Stimulated activated CD8-positive, alpha-beta memory T cell treated with anti-CD3 and anti-CD28 coated beads, Interleukin-7, amount 100 ng/mL, for 4 hours (primary cell): Measurements from ENCODE around the gene BCR.
"Not testable (repeated sequence)": the region's sequence is repeated elsewhere in the genome, so short reads cannot be mapped to it uniquely, and the experiment has no call there.

Experiments used
- DNase-seq, 2 donors: peaks; one replicate each; pipeline ENCODE4 v3.0.0-alpha.2; 2020; ENCODE audit warnings: low read depth in 2 of 2

Gene BCR

GRCh38 chr22:23180301-23180892, at the start of gene BCR:
Gene BCR, plus strand, starts transcription at chr22:23180509. Its CDS starts 452 bp downstream, at chr22:23180961.
- peak in 1 of 2 donors; percentile 61 for DNase-seq

GRCh38 chr22:23130697-23131096, 49.6 kb upstream of the BCR start:
- no peak for DNase-seq

- DNase-seq, result no peak
Observed at GRCh38 chr22:23131931-23132330, 48.4 kb upstream of the BCR start.

DNA sequence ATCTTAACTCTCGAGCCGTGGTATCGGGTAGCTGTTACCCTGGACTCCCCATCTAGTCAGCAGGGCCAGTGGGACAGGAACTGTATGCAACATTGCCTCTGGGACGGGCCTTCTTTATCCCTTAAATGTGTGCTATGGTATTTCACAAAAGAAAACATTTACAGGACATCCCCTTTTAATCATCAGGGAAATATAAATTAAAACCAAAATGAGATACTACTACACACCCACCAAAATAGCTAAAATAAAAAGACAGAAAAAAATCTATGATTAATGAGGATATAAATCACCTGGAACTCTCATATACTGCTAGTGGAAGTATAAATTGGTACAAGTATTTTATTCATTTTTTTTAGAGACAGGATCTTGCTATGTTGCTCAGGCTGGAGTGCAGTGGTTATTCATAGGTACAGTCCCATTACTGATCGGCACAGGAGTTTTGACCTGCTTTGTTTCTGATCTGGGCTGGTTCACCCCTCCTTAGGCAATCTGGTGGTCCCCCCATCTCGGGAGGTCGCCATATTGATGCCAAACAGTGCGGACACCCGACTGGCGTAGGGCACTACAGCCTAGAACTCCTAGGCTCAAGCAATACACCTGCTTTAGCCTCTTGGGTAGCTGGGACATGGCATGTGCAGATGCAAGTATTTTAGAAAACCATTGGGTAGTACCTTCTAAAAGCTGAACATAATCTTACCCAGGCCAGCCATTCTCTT, 47.8 kb upstream of the BCR start:
- DNase-seq, result no peak

DNA sequence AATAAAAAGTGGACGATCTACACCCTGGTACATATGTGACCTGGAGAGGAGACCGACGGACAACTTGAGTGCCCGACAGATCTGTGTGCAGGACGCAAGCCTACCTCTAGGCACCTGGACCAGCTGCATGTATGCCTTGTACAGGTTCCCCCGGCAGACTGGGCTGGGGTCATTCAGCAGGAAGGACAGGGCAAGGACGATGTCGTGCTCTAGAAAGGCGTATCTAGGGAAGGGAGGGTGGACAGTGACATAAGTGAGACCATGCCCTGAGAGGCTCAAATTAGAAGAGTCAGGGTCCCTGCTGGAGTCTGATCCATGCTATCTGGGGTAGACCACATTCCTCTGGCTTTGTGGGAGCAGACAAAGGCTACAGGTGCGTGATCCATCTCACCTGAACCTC, 46.4 kb upstream of the BCR start:
- no peak for DNase-seq

DNA sequence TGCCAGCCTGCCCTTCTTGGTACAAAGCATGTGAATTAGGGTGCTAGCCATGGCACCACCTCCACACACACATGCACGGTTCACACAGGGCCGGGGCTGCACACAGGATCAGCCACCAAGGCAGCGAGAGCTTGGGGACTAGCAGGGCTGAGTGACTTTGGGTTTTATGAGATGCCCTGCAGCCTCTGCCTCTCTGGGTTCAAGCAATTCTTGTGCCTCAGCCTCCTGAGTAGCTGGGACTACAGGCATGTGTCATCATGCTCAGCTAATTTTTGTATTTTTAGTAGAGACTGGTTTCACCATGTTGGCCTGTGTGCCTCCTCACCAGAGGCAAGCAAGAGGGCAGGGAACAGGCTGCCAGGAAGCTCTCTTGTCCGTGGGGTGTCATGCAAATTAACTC, 43.3 kb upstream of the BCR start:
- DNase-seq, result not testable (repeated sequence)

DNA sequence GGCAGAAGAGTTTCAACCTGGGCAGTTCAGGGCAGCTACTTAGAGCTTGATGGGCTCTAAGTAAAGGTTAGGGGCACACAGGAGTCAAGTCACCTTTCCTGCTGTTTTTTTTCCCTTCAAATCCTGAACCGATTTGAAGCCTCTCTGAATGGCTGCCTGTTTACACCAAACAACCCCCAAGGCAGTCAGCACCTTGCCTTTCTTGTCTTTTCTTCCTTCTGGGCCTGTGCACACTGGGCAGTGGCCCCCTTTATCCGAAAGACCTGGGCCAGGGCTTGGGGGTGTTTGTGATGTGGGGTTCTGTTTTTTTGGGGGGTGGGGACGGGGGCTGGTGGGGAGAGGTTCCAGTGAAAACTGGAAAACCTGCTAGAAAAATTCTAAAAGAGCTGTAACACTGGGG, 42.8 kb upstream of the BCR start:
- no peak for DNase-seq

GRCh38 chr22:23137905-23138561, 42.3 kb upstream of the BCR start:
- peak; percentile 22 to 36 for DNase-seq

- no peak for DNase-seq
Observed at GRCh38 chr22:23138584-23139435, 41.5 kb upstream of the BCR start.

- DNase-seq, result no peak
Observed at GRCh38 chr22:23140385-23140784, 39.9 kb upstream of the BCR start.

GRCh38 chr22:23142546-23143105, 37.7 kb upstream of the BCR start:
- DNase-seq, result no peak

DNA sequence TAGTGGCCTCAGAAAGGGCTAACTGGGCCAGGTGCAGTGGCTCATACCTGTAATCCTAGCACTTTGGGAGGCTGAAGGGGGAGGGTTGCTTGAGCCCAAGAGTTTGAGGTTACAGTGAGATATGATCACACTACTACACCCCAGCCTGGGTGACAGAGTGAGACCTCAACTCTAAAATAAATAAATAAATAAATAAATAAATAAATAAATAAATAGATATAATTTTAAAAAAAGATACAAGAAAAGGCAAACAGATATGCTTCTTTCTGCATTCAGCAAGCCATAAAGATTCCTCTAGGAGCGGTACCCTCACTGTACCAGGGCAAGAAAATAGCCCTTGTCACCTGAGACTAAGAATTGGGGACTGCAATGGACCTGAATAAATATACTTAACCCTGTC, 37.2 kb upstream of the BCR start:
- DNase-seq, result no peak

DNA sequence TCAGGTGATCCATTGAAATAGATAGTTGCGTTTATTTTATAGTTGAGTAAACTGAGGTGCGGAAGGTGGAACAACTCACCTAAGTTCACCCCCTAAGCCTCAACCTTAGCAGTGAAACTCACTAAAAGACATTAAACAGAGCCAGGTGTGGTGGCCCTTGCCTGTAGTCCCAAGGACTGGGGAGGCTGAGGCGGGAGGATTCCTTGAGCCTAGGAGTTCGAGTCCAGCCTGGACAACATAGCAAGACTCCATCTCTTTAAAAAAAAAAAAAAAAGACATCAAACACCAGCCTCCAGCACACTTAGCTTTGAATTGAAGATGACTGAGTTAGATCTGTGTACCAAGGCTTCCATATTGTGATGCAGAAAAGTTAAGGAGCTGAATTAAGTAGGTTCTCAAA, 35.9 kb upstream of the BCR start:
- no peak for DNase-seq

DNA sequence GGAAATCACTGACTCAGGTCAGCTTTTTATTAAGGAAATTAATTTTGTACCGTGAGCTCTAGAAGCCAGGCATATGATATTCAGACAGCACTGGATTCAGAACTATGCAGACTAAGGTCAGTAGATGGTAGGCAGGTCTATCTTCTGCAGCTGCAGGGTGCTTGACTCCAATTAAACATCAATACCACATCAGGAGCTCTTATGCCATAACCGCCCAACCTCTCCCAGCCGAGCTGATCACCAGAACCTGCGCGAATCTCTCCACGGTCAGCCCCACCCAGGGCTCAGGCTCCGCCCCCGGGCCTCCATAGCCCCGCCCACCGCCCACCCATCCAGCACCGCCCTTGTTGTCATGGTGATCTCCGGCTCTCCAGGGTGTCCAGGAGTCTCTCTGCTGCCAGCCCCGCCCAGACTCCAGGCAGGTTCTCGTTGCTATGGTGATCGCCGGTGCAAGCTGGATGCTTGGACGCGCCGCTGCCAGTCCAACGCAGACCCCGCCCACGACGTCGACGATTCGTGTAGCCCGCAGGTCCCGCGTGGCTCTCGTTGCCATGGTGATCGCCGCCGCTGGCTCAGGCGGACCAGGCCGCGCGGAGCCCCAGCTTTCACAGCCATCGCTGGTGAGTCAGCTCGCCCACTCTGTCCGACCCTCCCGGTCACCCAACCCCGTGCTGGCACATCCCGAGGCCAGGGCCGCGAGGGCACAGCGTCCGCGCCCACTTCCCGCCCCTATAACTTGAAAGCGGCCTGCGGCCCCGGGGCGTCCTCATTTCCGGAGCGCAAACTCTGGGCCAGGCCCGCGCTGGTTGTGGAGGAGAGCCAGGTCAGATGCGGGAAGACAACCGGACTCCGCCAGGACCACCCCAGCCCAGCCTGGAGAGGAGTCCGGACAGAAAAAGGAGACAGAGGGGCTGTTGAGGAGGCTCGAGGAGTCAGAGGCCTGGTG, 35.1 kb upstream of the BCR start, which contains the start of gene RAB36:
Gene RAB36, plus strand, starts transcription at position 546 of the 946 bp plus-strand sequence. CDS start 1,140 bp downstream, outside the sequence.
- DNase-seq, result peak; percentile 70 to 79

DNA sequence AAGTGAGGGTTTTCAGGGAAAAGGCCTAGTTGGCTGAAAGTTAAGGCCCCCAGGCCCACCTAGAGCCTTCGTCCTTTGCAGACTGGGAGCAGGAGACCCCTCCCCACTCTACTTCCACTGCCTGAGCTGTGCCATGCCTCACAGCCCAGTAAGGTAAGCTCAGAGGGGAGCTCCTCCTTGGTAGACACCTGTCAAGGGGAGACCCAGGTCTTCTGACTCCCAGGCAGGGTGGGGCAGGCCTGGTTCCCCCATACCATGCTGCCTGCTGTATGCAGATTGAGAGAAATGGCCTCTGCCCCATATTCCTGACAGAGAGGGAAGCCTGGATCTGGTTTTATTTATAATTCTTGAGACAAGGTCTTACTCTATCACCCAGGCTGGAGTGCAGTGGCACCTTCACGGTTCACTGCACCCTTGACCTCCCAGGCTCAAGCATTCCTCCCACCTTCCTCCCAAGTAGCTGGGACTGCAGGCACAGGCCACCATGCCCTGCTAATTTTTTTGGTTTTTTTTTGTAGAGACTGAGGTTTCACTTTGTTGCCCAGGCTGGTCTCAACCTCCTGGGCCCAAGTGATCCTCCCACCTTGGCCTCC, 34.3 kb upstream of the BCR start:
- DNase-seq, result no peak

- DNase-seq, result no peak
Observed at GRCh38 chr22:23146478-23147205, 33.7 kb upstream of the BCR start.

DNA sequence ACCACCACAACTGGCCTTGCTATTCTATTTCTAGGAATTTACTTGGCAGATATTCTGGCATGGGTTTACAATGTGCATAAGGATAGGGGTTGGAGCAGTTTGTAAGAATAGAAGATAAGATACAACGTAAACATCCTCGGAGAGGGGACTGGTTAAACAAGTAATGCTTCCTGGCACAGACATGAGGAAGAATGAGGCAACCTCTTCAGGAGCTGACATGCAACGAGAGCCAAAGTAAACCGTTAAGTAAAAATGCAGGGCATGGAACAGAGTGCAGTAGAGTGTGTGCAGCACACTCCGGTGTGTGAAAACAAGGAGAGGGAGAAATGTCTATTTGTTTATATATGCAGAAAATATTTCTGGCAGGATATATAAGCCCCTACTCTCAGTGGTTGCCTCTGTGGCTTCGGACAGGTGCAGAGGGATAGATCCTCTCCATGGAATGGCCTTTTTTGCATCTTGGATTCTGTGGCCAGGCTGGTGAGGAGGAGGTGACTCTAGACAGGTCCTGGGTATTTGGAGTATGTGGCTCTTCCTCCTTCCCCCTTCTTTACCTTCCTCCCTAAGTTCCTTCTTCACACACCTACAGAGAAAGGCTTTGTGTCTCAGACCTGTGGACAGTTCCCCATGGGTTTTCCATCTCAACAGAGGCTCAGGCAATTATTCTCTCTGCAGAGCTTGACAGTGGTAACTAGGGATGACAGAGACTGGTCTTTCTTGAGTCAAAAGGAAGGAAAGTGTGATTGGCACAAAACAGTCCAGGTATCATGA, 32.5 kb upstream of the BCR start:
- no peak for DNase-seq

DNA sequence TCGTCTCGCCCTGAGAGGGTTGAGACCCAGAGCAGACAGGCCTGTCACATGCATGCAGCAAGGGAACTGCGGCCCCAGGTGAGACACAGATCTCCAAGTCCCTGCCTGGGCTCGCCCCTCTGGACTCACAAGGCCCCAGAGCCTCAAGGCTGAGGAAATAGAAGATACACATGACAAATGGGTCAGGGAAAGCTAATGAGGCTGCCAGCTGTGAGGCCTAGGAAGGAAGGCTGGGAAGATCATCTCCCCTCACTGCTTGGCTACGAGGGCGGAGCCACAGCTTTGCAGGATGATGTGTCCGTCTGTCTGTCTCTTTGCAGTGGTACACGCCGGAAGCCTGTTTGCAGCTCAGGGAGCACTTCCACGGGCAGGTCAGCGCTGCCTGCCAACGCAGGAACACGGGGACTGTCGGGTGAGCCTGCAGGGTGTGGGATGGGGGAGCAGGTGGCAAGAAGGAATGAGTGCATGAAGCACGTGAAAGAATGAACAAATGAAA, 30.5 kb upstream of the BCR start:
- DNase-seq, result no peak

GRCh38 chr22:23150762-23151161, 29.5 kb upstream of the BCR start:
- DNase-seq, result no peak
